Measurements from ENCODE around the gene CHP1.
"Not testable (repeated sequence)": the region's sequence is repeated elsewhere in the genome, so short reads cannot be mapped to it uniquely, and the experiment has no call there.

CHP1 gene

GRCh38 chr15:41230650-41231421, at the start of gene CHP1, which contains the start of gene EXD1:
Gene CHP1 (plus strand): TSS chr15:41231268. CDS start chr15:41231383, 115 bp downstream.
Gene EXD1 (minus strand): TSS chr15:41230757. CDS start chr15:41226575, 4,182 bp downstream.
- peak; percentile 85 to 91 for DNase-seq (ENCODE audit: low read depth in 2 of 2)

GRCh38 chr15:41182266-41182665, 48.8 kb upstream of the CHP1 start:
- no peak for DNase-seq (ENCODE audit: low read depth in 2 of 2)

- no peak for DNase-seq (ENCODE audit: low read depth in 2 of 2)
These were observed 47.5 kb upstream of the CHP1 start for GRCh38 chr15:41183581-41183980.

- no peak for DNase-seq (ENCODE audit: low read depth in 2 of 2)
These were observed 36.6 kb upstream of the CHP1 start for GRCh38 chr15:41194444-41194843.

GRCh38 chr15:41199470-41199869, 31.6 kb upstream of the CHP1 start:
- no peak for DNase-seq (ENCODE audit: low read depth in 2 of 2)

GRCh38 chr15:41203395-41203794, 27.7 kb upstream of the CHP1 start:
- no peak for DNase-seq (ENCODE audit: low read depth in 2 of 2)

GRCh38 chr15:41205315-41205714, 25.8 kb upstream of the CHP1 start:
- DNase-seq (ENCODE audit: low read depth in 2 of 2) = no peak

- DNase-seq (ENCODE audit: low read depth in 2 of 2) = no peak
These were observed 23.2 kb upstream of the CHP1 start for GRCh38 chr15:41207687-41208448.

GRCh38 chr15:41215708-41216107, 15.4 kb upstream of the CHP1 start:
- no peak for DNase-seq (ENCODE audit: low read depth in 2 of 2)

- DNase-seq (ENCODE audit: low read depth in 2 of 2) = no peak
These were observed 12.2 kb upstream of the CHP1 start for GRCh38 chr15:41218851-41219250.

- no peak for DNase-seq (ENCODE audit: low read depth in 2 of 2)
These were observed 11.7 kb upstream of the CHP1 start for GRCh38 chr15:41219381-41219780.

- DNase-seq (ENCODE audit: low read depth in 2 of 2) = no peak
These were observed 771 bp upstream of the CHP1 start for GRCh38 chr15:41230345-41230649.

GRCh38 chr15:41231422-41232226, 556 bp downstream of the CHP1 start:
- DNase-seq (ENCODE audit: low read depth in 2 of 2) = no peak

GRCh38 chr15:41233367-41233771, 2.3 kb downstream of the CHP1 start:
- DNase-seq (ENCODE audit: low read depth in 2 of 2) = no peak

- not testable (repeated sequence) for DNase-seq (ENCODE audit: low read depth in 2 of 2)
These were observed 4.2 kb downstream of the CHP1 start for GRCh38 chr15:41235228-41235627.

- no peak for DNase-seq (ENCODE audit: low read depth in 2 of 2)
These were observed 4.9 kb downstream of the CHP1 start for GRCh38 chr15:41235929-41236328.

GRCh38 chr15:41238100-41238499, 7.0 kb downstream of the CHP1 start:
- DNase-seq (ENCODE audit: low read depth in 2 of 2) = no peak

GRCh38 chr15:41241221-41241964, 10.3 kb downstream of the CHP1 start:
- no peak for DNase-seq (ENCODE audit: low read depth in 2 of 2)

GRCh38 chr15:41250745-41251144, 19.7 kb downstream of the CHP1 start:
- not testable (repeated sequence) for DNase-seq (ENCODE audit: low read depth in 2 of 2)

GRCh38 chr15:41251411-41251810, 20.3 kb downstream of the CHP1 start:
- no peak for DNase-seq (ENCODE audit: low read depth in 2 of 2)

GRCh38 chr15:41254560-41254959, 23.5 kb downstream of the CHP1 start:
- DNase-seq (ENCODE audit: low read depth in 2 of 2) = no peak

GRCh38 chr15:41256103-41256502, 25.0 kb downstream of the CHP1 start:
- DNase-seq (ENCODE audit: low read depth in 2 of 2) = no peak
